ENCODE measurements around the gene MEGF11. TPM values are rescaled to one million over a fixed set of nuclear protein-coding genes. Genes with fewer than 3 reads are reported as not detected.

Gene MEGF11
- total and polyA plus RNA-seq, 7 donors, result 0.04 to 0.05 TPM; not detected in 5

DNA sequence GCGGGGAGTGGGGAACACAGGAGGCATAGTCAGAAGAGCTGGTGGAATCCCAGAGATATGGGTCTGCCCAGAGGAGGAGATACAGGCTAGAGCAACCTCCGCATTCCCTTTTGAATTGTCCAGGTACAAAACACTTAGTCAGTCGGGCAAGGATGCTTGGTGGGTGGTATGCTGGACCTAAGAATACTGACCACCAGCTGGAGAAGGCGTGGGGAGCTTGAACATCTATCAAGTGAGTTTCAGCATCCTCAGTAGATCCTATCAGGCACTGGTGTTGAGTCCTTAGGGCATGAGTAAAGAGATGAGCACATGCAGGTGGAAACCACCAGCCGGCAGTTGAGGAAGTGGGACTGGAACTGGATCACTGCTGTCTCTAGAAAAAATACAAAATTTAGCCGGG is 25.1 kb upstream of the MEGF11 start:
- H3K4me3 ChIP-seq, result no peak overlapping the region
- H3K27ac ChIP-seq, result no peak overlapping the region
- no peaks in the 10 kb centered on the region for H3K27me3 ChIP-seq (ENCODE audit: insufficient read depth in 3 of 3, low read length in 2 of 3)
- TF ChIP-seq, protein P1, sequence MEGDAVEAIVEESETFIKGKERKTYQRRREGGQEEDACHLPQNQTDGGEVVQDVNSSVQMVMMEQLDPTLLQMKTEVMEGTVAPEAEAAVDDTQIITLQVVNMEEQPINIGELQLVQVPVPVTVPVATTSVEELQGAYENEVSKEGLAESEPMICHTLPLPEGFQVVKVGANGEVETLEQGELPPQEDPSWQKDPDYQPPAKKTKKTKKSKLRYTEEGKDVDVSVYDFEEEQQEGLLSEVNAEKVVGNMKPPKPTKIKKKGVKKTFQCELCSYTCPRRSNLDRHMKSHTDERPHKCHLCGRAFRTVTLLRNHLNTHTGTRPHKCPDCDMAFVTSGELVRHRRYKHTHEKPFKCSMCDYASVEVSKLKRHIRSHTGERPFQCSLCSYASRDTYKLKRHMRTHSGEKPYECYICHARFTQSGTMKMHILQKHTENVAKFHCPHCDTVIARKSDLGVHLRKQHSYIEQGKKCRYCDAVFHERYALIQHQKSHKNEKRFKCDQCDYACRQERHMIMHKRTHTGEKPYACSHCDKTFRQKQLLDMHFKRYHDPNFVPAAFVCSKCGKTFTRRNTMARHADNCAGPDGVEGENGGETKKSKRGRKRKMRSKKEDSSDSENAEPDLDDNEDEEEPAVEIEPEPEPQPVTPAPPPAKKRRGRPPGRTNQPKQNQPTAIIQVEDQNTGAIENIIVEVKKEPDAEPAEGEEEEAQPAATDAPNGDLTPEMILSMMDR (IDR thresholded peaks at IDR 0.05), result no peak
- no peak for DNase-seq
- H3K4me1 ChIP-seq, result no peaks in the 10 kb centered on the region
- ATAC-seq, result no peak
- WGBS, 3 donors, result 85 to 92% (median 88%) methylated on average over 6 of the region's 6 CpGs
- no peaks in the 10 kb centered on the region for H3K36me3 ChIP-seq (ENCODE audit: insufficient read depth in 1 of 2, low read depth in 1 of 2)
- H3K9me3 ChIP-seq, result no peaks in the 10 kb centered on the region
- intact Hi-C loops (cut with DNase I), result loop anchor here in 1 of 2 donors (10.0 kb wide), 1 partner anchor 364 kb away; no protein-coding TSS in a partner anchor

DNA sequence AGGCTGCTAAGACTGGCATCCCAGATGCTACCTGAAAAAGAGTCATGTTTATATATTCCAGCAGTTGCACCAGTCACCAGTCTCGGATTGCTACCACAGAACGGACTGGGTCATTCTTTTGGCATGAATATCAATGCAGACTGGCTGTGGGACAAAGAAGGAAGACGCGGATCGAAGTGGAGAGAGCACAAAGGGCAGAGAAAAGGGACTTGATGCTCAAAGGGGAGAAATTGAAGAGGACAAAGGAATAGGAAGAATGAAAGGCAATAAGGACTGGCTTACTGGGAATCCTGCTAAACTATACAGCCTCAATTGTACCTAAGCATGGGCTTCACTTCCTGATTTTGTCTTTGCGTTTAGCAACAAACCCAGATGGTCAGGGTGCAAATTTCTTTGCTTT is 24.5 kb upstream of the MEGF11 start:
- no peak for DNase-seq
- H3K27ac ChIP-seq, result no peak overlapping the region
- H3K36me3 ChIP-seq (ENCODE audit: insufficient read depth in 1 of 2, low read depth in 1 of 2), result no peaks in the 10 kb centered on the region
- no peaks in the 10 kb centered on the region for H3K9me3 ChIP-seq
- TF ChIP-seq, protein P1 (IDR thresholded peaks at IDR 0.05), result no peak
- H3K4me1 ChIP-seq, result no peaks in the 10 kb centered on the region
- ATAC-seq, result no peak
- no peak overlapping the region for H3K4me3 ChIP-seq
- intact Hi-C loops (cut with DNase I), result loop anchor here in 1 of 2 donors (10.0 kb wide), 1 partner anchor 363 kb away; no protein-coding TSS in a partner anchor
- H3K27me3 ChIP-seq (ENCODE audit: insufficient read depth in 3 of 3, low read length in 2 of 3), result no peaks in the 10 kb centered on the region
- WGBS, 3 donors, result 49 to 71% (median 56%) methylated on average over 6 of the region's 6 CpGs

DNA sequence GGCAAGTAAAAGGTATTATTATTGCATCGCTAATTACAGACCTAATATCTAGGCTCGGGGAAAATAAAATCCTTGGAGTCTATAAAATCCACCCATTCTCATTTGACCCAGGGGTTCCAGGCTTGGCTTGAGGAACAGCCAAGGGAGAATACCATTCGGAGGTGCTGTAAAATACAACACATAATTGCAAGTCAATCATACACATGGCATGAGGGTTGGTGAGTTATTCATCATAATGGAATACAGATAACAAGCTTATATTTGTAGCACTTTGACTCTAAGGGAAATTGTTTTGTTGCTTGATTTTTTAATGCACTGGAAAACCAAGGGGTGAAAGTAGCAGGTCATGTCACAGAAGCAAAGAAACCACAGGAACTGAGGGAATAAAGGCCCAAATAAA is 23.0 kb upstream of the MEGF11 start:
- TF ChIP-seq, protein P1 (IDR thresholded peaks at IDR 0.05), result no peak
- intact Hi-C loops (cut with DNase I), result loop anchor here in 1 of 2 donors (10.0 kb wide), 1 partner anchor 362 kb away; no protein-coding TSS in a partner anchor
- H3K27me3 ChIP-seq (ENCODE audit: insufficient read depth in 3 of 3, low read length in 2 of 3), result no peaks in the 10 kb centered on the region
- no peaks in the 10 kb centered on the region for H3K36me3 ChIP-seq (ENCODE audit: insufficient read depth in 1 of 2, low read depth in 1 of 2)
- 83 to 87% (median 85%) methylated on average over 3 of the region's 3 CpGs for WGBS, 3 donors
- ATAC-seq, result no peak
- H3K9me3 ChIP-seq, result no peaks in the 10 kb centered on the region
- no peak for DNase-seq
- H3K4me1 ChIP-seq, result no peaks in the 10 kb centered on the region
- no peak overlapping the region for H3K4me3 ChIP-seq
- H3K27ac ChIP-seq, result no peak overlapping the region

DNA sequence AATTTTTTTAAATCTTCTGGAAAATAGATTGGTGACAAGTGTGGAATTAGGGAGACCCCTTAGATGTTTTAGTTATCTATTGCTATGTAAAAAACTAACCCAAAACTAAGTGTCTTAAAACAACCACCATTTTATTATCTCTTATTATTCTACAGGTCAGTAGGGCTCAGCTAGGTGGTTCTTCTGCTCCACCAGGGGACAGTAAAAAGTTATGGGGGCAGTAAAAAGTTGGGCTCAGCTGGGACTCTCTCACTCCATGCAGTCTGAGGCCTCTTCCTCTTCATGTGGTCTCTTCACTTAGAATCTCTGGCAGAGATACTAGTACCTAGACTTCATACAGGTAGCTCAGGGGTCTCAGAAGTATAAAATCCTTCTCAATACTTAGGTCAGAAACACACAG is 21.8 kb upstream of the MEGF11 start:
- intact Hi-C loops (cut with DNase I), result loop anchor here in 1 of 2 donors (10.0 kb wide), 1 partner anchor 361 kb away; no protein-coding TSS in a partner anchor
- H3K4me1 ChIP-seq, result no peaks in the 10 kb centered on the region
- H3K27me3 ChIP-seq (ENCODE audit: insufficient read depth in 3 of 3, low read length in 2 of 3), result no peaks in the 10 kb centered on the region
- H3K9me3 ChIP-seq, result no peaks in the 10 kb centered on the region
- TF ChIP-seq, protein P1 (IDR thresholded peaks at IDR 0.05), result no peak
- no peaks in the 10 kb centered on the region for H3K36me3 ChIP-seq (ENCODE audit: insufficient read depth in 1 of 2, low read depth in 1 of 2)
- DNase-seq, result no peak
- ATAC-seq, result no peak
- no peak overlapping the region for H3K27ac ChIP-seq
- no peak overlapping the region for H3K4me3 ChIP-seq

DNA sequence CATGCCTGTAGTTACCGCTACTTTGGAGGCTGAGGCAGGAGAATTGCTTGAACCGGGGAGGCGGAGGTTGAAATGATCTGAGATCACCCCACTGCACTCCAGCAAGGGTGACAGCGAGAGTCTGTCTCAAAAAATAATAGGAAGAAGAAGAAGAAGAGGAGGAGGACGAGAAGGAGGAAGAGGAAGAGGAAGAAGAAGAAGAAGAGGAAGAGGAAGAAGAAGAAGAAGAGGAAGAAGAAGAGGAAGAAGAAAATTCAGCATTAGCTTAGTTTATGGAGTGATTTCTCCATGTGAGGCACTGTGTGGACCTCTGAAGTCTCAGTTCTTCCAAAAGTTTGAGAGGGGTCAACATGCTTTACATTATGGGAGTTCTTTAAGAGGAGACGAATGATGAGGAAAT is 17.4 kb upstream of the MEGF11 start:
- TF ChIP-seq, protein P1 (IDR thresholded peaks at IDR 0.05), result no peak
- Histone ChIP-seq H3K9me3 (no peaks in the 10 kb centered on the region), H3K36me3 (ENCODE audit: insufficient read depth in 1 of 2, low read depth in 1 of 2) (no peaks in the 10 kb centered on the region), H3K27ac (no peak overlapping the region), H3K4me3 (no peak overlapping the region), H3K4me1 (no peaks in the 10 kb centered on the region), H3K27me3 (ENCODE audit: insufficient read depth in 3 of 3, low read length in 2 of 3) (peaks cover 0 to 7% (median 2%) of the 10 kb centered on the region in 3 donors)
- intact Hi-C loops (cut with DNase I), result loop anchor here in 1 of 2 donors (10.0 kb wide), 1 partner anchor 356 kb away; no protein-coding TSS in a partner anchor
- ATAC-seq (no peak), DNase-seq (no peak)
- WGBS, 3 donors, result 75 to 89% (median 88%) methylated on average over 6 of the region's 6 CpGs
